GM03348 (cell line): ENCODE data around the gene GAB2.
"Not testable (repeated sequence)": the region's sequence is repeated elsewhere in the genome, so short reads cannot be mapped to it uniquely, and the experiment has no call there.

Experiments used
- DNase-seq: peaks from one replicate; pipeline ENCODE4 v3.0.0; 2012; ENCODE audit warnings: low spot score

GAB2 gene

GRCh38 chr11:78417175-78417887 is at the start of gene GAB2:
Gene GAB2, minus strand, starts transcription at chr11:78417820. Its CDS starts 100 bp downstream, at chr11:78417720.
- no peak for DNase-seq

- no peak for DNase-seq
Measured at GRCh38 chr11:78467370-78467769, 49.8 kb upstream of the GAB2 start.

GRCh38 chr11:78465169-78465942 is 47.7 kb upstream of the GAB2 start:
- no peak for DNase-seq

GRCh38 chr11:78464787-78465168 is 47.2 kb upstream of the GAB2 start:
- not testable (repeated sequence) for DNase-seq

- DNase-seq = peak; percentile 41
Measured at GRCh38 chr11:78460471-78460870, 42.9 kb upstream of the GAB2 start.

- no peak for DNase-seq
Measured at GRCh38 chr11:78459738-78460137, 42.1 kb upstream of the GAB2 start.

- no peak for DNase-seq
Measured at GRCh38 chr11:78457448-78457847, 39.8 kb upstream of the GAB2 start.

GRCh38 chr11:78453140-78453935 is 35.7 kb upstream of the GAB2 start:
- peak; percentile 7 for DNase-seq

- DNase-seq = no peak
Measured at GRCh38 chr11:78451371-78452150, 33.9 kb upstream of the GAB2 start.

- DNase-seq = no peak
Measured at GRCh38 chr11:78450866-78451265, 33.2 kb upstream of the GAB2 start.

GRCh38 chr11:78449866-78450265 is 32.2 kb upstream of the GAB2 start:
- DNase-seq = no peak

- DNase-seq = no peak
Measured at GRCh38 chr11:78446210-78446609, 28.6 kb upstream of the GAB2 start.

- no peak for DNase-seq
Measured at GRCh38 chr11:78444726-78445125, 27.1 kb upstream of the GAB2 start.

GRCh38 chr11:78441956-78442355 is 24.3 kb upstream of the GAB2 start:
- DNase-seq = no peak

- no peak for DNase-seq
Measured at GRCh38 chr11:78438298-78438975, 20.8 kb upstream of the GAB2 start.

GRCh38 chr11:78432956-78433355 is 15.3 kb upstream of the GAB2 start:
- DNase-seq = no peak

GRCh38 chr11:78432058-78432515 is 14.5 kb upstream of the GAB2 start:
- DNase-seq = no peak

GRCh38 chr11:78429660-78430059 is 12.0 kb upstream of the GAB2 start:
- DNase-seq = no peak

GRCh38 chr11:78429209-78429608 is 11.6 kb upstream of the GAB2 start:
- no peak for DNase-seq

GRCh38 chr11:78428773-78429172 is 11.2 kb upstream of the GAB2 start:
- DNase-seq = no peak

GRCh38 chr11:78428266-78428636 is 10.6 kb upstream of the GAB2 start:
- no peak for DNase-seq
